ENCODE measurements around the gene NR6A1. TPM values are rescaled to one million over a fixed set of nuclear protein-coding genes. Genes with fewer than 3 reads are reported as not detected.
A peak's percentile ranks its signal among the peaks of the same experiment; 100 is the strongest.

Gene NR6A1
- total RNA-seq = 1 to 10 TPM in 1 of 2 donors, under 1 TPM in 1; 0.71 to 4.6 TPM

DNA sequence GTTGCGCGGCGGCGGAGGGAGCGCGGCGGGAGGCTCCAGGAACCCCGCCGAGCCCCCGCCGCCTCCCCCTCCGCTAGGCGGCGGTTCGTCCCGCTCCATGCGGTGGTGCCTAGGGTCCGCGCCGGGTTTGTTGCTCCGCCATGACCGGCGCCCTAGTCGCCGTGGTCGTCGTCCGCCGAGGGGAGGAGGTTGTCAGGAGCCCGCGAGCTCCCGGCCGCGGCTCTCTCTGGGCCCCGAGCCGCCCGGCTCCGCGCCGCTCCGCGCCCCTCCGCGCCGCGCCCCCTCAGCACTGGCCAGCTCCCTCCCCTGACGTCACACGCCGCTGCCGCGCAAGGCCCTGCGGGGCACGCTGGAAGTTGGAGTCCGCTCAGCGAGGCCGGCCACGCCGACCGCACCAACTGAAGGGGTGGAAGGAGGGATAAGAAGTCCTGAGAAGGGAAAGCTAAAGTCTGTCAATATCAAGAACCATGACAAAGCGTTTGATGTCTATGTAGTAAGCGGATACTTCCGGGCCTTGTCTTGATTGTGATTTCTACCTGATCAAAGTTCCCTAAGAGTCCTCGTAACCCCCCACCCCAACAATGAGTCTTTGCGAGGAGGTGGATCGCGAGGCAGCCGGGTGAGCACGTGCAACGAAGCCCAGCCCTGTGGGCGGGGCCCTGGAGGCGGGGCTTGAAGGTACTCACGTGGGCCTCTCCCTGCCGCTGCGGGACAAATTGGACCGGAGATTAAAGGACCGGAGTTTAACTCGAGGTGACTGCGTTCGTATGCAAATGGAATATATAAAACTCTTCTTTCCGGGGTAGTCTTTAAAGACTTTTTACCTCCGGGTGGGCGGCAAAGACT lies at the start of gene NR6A1:
Gene NR6A1, minus strand, starts transcription at position 291 of the 846 bp plus-strand sequence.
- peak; percentile 96 for ATAC-seq (ENCODE audit: insufficient number of reproducible peaks, low FRiP score, low read depth)
- Histone ChIP-seq H3K4me3 (peak within 1 kb of the TSS; percentile 94), H3K27ac (no peak within 1 kb of the TSS), H3K27me3 (replicated peaks; ENCODE audit: insufficient read depth) (peaks cover 13% of the 10 kb centered on the region), H3K4me1 (ENCODE audit: control insufficient read depth in 1 of 2, low read depth in 2 of 2) (peaks cover 8 to 26% of the 10 kb centered on the region in 2 donors), H3K9me3 (no peaks in the 10 kb centered on the region), H3K36me3 (no peaks in the 10 kb centered on the region)
- TF ChIP-seq, protein P1, sequence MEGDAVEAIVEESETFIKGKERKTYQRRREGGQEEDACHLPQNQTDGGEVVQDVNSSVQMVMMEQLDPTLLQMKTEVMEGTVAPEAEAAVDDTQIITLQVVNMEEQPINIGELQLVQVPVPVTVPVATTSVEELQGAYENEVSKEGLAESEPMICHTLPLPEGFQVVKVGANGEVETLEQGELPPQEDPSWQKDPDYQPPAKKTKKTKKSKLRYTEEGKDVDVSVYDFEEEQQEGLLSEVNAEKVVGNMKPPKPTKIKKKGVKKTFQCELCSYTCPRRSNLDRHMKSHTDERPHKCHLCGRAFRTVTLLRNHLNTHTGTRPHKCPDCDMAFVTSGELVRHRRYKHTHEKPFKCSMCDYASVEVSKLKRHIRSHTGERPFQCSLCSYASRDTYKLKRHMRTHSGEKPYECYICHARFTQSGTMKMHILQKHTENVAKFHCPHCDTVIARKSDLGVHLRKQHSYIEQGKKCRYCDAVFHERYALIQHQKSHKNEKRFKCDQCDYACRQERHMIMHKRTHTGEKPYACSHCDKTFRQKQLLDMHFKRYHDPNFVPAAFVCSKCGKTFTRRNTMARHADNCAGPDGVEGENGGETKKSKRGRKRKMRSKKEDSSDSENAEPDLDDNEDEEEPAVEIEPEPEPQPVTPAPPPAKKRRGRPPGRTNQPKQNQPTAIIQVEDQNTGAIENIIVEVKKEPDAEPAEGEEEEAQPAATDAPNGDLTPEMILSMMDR (IDR thresholded peaks at IDR 0.05) = peak; percentile 42
- DNase-seq (ENCODE audit: low spot score) = peak; percentile 84

DNA sequence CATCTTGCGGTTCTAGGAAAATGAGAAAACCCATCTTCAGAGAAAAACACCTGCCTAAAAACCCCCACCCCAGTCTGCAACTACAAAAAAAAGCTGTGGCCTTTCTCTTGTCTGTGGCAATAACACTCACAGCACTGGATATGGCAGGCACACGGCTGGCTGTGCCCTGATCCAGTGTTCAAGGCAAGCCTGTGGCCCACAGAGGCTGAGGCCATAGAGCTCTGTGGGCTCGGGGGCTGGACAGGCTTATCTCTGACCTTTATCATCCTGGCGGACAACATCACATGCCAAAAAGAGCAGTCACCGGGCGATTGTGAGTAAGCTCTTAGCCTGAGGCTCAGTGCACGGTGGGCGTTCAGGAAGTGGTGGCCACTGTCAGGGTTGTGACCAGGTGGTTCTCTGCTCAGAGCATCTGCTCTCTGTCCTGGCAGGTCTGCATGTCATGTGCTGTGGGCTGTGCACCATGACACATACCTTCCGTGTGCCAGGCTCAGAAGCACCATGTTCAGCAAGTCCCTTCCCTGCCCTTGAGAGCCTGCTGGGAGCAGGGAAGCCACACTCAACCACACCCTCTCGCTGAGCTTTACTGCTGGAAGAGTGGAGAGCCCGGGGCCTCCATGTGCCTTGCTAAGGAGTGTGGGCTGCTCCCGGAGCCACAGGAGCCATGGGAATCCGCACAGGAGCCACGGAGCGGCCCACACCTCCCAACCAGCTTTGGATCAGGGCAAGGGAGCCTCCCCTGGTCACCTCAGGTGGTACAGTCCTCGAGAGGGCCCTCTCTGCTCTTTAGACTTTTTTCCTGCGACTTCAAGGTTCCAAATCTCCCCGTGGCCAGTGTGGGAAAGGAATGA lies 47.5 kb upstream of the NR6A1 start:
- TF ChIP-seq, protein P1 (IDR thresholded peaks at IDR 0.05) = no peak
- no peak overlapping the region for H3K27ac ChIP-seq

DNA sequence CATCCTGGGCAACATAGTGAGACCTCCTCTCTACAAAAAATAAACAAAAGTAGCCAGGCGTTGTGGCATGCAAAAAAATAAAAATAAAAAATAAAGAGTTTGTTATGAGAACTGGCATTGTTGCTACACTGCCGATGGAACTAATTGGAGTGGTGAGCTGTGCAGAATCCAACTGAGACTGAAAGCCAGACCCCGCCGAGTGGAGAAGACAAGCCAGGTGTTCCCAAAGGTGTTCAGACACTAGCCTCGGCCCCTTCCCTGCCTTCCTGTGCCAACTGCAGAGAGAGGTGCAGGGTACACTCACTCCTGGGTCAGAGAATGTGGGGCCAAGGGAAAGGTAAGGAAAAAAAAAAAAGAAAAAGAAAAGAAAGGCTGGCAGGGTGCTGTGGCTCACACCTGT lies 44.5 kb upstream of the NR6A1 start:
- Histone ChIP-seq H3K27ac (no peak overlapping the region), H3K27me3 (replicated peaks; ENCODE audit: insufficient read depth) (no peaks in the 10 kb centered on the region), H3K9me3 (no peaks in the 10 kb centered on the region), H3K4me3 (no peak overlapping the region), H3K4me1 (ENCODE audit: control insufficient read depth in 1 of 2, low read depth in 2 of 2) (no peaks in the 10 kb centered on the region), H3K36me3 (no peaks in the 10 kb centered on the region)
- TF ChIP-seq, protein P1 (IDR thresholded peaks at IDR 0.05) = no peak
- DNase-seq (ENCODE audit: low spot score) = no peak
- ATAC-seq (ENCODE audit: insufficient number of reproducible peaks, low FRiP score, low read depth) = no peak

More for the DNA sequence above, 47.5 kb upstream of the NR6A1 start:
- no peaks in the 10 kb centered on the region for H3K4me1 ChIP-seq (ENCODE audit: control insufficient read depth in 1 of 2, low read depth in 2 of 2)
- ATAC-seq (ENCODE audit: insufficient number of reproducible peaks, low FRiP score, low read depth) (no peak), DNase-seq (ENCODE audit: low spot score) (no peak)
- H3K4me3 ChIP-seq = no peak overlapping the region
- H3K36me3 ChIP-seq = no peaks in the 10 kb centered on the region
- no peaks in the 10 kb centered on the region for H3K9me3 ChIP-seq
- H3K27me3 ChIP-seq (replicated peaks; ENCODE audit: insufficient read depth) = no peaks in the 10 kb centered on the region

DNA sequence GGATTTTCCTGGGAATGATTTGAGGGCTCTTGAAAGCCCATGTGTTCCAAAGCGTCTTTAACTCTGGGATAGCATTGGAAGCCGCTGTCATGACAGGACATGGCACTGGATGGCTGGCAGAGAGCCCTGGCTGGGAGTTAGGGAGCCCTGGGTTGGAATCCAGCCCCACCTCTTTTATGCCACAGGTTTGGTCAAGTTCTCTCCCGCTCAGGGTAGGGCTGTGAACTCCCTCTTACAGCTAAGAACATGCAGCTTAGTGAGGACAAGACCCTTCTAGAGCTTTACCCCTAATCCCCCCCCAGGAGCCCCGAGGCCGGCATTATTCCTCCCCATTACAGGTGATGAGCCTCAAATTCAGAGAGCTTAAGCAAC lies 43.0 kb upstream of the NR6A1 start:
- Histone ChIP-seq H3K9me3 (no peaks in the 10 kb centered on the region), H3K27ac (no peak overlapping the region), H3K27me3 (replicated peaks; ENCODE audit: insufficient read depth) (no peaks in the 10 kb centered on the region), H3K4me1 (ENCODE audit: control insufficient read depth in 1 of 2, low read depth in 2 of 2) (no peaks in the 10 kb centered on the region), H3K36me3 (no peaks in the 10 kb centered on the region), H3K4me3 (no peak overlapping the region)
- no peak for DNase-seq (ENCODE audit: low spot score)
- TF ChIP-seq, protein P1 (IDR thresholded peaks at IDR 0.05) = no peak
- ATAC-seq (ENCODE audit: insufficient number of reproducible peaks, low FRiP score, low read depth) = no peak

All from thoracic aorta (tissue), 2 donors.